CD4-positive, alpha-beta T cell treated with Interleukin-4 for 4 hours (primary cell): ENCODE measurements around the gene AVPR2.

Source experiments
- DNase-seq: peaks from one replicate; pipeline ENCODE4 v3.0.0-alpha.2; 2020

AVPR2 gene

DNA sequence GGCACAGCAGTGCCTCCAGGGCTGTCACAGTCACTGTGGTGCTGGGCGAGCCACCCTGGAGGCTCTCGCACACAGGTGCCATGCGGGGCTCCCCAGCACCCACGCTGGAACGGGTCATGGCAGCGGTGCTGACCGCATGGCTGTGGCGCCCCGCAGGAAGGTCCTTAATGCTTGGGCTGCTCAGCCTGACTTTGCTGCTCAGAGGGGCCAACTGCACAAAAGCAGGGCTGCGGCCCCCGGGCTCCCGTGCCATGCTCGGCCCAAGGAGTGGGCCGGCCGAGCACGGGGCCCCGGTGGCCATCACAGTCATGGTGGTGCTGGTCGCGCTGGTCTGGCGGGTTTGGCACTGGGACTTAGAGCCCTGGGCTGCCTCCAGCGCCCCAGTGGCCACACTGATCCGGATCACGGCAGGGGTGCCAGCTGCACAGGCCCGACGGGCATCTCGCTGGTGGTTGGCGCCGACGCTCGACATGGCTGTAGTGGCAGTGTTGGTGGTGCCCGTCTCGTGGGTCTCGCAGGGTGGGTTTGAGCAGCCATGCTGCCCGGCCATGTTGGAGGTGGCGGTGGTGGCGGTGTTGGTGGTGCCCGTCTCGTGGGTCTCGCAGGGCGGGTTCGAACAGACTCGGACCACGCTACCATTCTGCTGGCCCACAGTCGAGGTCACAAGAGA lies 50.2 kb downstream of the AVPR2 start:
- DNase-seq, result no peak

DNA sequence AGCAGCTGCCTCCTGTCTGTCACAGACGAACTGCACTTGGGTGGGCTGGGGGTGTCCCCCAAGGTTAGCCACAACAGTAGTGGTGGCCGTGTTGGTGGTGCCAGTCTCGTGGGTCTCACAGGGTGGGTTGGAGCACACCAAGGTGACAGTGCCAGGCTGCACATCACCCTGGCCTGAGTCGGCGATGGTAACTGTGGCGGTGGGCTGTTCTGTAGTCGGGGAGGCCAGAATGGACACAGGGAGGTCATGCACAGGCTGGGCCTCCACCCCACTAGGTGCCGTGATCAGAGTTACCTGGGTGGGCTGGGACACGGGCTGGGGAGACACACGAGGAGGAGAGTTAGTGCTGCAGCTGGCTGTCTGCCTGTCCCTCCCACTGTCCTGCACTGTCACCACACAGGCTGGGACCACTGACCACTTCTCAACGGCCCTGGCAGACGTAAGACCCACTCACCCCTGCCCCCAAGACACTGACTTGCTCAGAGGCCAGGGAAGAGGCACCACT lies 50.8 kb downstream of the AVPR2 start:
- no peak for DNase-seq

DNA sequence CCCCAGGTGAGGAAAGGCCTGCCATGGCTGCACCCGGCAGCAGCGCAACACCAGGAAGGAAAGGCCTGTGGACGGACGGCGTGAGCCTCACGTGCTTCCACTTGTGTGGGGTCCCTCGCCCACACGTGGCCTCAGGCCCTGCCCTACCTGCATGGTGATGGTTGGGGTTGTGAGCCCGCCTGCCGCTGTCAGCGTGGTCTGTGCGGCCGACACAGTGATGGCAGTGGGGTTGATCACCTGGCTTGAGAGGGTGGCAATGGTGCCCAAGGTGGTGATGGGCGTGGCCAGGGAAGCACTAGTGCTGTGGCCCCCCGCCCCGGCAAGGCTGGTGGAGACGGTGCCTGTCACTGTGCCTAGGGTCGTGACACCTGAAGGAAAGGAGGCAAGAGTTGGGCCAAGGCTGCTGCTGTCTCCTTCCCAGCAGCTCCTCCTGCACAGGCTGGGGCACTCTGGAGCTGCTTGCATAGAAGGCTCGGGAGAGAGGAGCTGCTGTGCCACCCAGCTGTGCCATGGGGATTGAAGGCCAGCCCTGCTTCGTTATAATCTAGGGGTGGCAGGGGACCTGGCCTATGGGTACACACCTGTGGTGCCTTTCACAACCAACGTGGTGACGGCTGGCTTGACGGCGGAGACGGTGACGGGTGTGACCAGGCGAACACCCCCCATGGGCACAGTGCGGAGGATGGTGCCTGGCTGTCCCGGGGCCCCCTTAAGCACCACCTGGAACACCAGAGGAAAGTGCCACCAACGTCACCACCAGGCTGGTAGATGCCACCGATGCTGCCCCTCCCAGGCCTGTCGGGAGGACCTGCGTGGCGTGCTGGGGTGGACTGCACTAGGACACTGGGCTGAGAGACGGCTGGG lies 51.8 kb downstream of the AVPR2 start:
- no peak for DNase-seq
